HG03558 (cell line): ENCODE measurements around the gene TNFRSF14.

ENCODE experiments used
- ATAC-seq: cut with Tn5 transposase; IDR thresholded peaks from one replicate; pipeline ENCODE4 v1.9.1; 2021; ENCODE audit warnings: moderate number of reproducible peaks; ENCODE audit not compliant: unreplicated experiment; ENCODE audit errors: extremely low read depth

Gene TNFRSF14

GRCh38 chr1:2595812-2596529 is 39.8 kb downstream of the TNFRSF14 start:
- no peak for ATAC-seq

- no peak for ATAC-seq
These were observed 40.6 kb downstream of the TNFRSF14 start for GRCh38 chr1:2596530-2597333.

- ATAC-seq = no peak
These were observed 41.5 kb downstream of the TNFRSF14 start for GRCh38 chr1:2597441-2598328.

- no peak for ATAC-seq
These were observed 42.3 kb downstream of the TNFRSF14 start for GRCh38 chr1:2598329-2598931.

GRCh38 chr1:2601721-2602303 is 45.6 kb downstream of the TNFRSF14 start:
- no peak for ATAC-seq

GRCh38 chr1:2602311-2602835 is 46.2 kb downstream of the TNFRSF14 start:
- no peak for ATAC-seq

- no peak for ATAC-seq
These were observed 46.8 kb downstream of the TNFRSF14 start for GRCh38 chr1:2602866-2603520.

GRCh38 chr1:2603521-2604155 is 47.5 kb downstream of the TNFRSF14 start:
- ATAC-seq = no peak

- no peak for ATAC-seq
These were observed 48.1 kb downstream of the TNFRSF14 start for GRCh38 chr1:2604156-2604843.

- no peak for ATAC-seq
These were observed 48.8 kb downstream of the TNFRSF14 start for GRCh38 chr1:2604844-2605508.

GRCh38 chr1:2605509-2606395 is 49.6 kb downstream of the TNFRSF14 start:
- no peak for ATAC-seq

- no peak for ATAC-seq
These were observed 50.3 kb downstream of the TNFRSF14 start for GRCh38 chr1:2606396-2606880.

- ATAC-seq = no peak
These were observed 50.9 kb downstream of the TNFRSF14 start for GRCh38 chr1:2606881-2607621.

- no peak for ATAC-seq
These were observed 51.5 kb downstream of the TNFRSF14 start for GRCh38 chr1:2607641-2608091.

GRCh38 chr1:2609319-2610035 is 53.3 kb downstream of the TNFRSF14 start:
- no peak for ATAC-seq
